Activated B cell treated with CpG ODN at 0.5 μM for 24 hours (primary cell): Measurements from ENCODE around the gene SUCO. TPM values are rescaled to one million over a fixed set of nuclear protein-coding genes. Genes with fewer than 3 reads are reported as not detected.

Source experiments
- ATAC-seq: fragments of 200-7000 bp; cut with Tn5 transposase; one replicate; pipeline ENCODE4 v1.10.0; 2021; ENCODE audit warnings: low read depth, mild to moderate bottlenecking, moderate library complexity
- CTCF ChIA-PET: fragments of 350-600 bp; sonication (Branson Sonifier 250); formaldehyde crosslinking; loops from one replicate; lab custom pipeline; 2021; ENCODE audit warnings: antibody characterized with exemption; lab: Charles Lee
- POLR2A ChIA-PET: fragments of 350-600 bp; sonication (Branson Sonifier 250); formaldehyde crosslinking; loops from one replicate; lab custom pipeline; 2021; ENCODE audit warnings: antibody characterized with exemption; lab: Charles Lee
- DNase-seq: peaks from one replicate; pipeline ENCODE4 v3.0.0; 2022
- H3K27ac Mint-ChIP-seq: one replicate; pipeline ENCODE4 v1.8.0; 2020; ENCODE audit warnings: mixed read lengths
- H3K27me3 Mint-ChIP-seq: one replicate; pipeline ENCODE4 v1.8.0; 2021; ENCODE audit warnings: mixed read lengths
- H3K36me3 Mint-ChIP-seq: one replicate; pipeline ENCODE4 v1.8.0; 2021; ENCODE audit warnings: low read depth, mixed read lengths
- H3K4me1 Mint-ChIP-seq: one replicate; pipeline ENCODE4 v1.8.0; 2021; ENCODE audit warnings: mixed read lengths
- H3K4me3 Mint-ChIP-seq: one replicate; pipeline ENCODE4 v1.8.0; 2020; ENCODE audit warnings: mild to moderate bottlenecking, mixed read lengths
- H3K9me3 Mint-ChIP-seq: one replicate; pipeline ENCODE4 v1.8.0; 2020; ENCODE audit warnings: mixed read lengths
- CTCF ChIP-seq: fragments of 200-600 bp; IDR thresholded peaks from one replicate; pipeline ENCODE4 v1.8.0; 2022; ENCODE audit warnings: antibody characterized with exemption, mild to moderate bottlenecking
- intact Hi-C: fragments of 100-400 bp; cut with micrococcal nuclease; formaldehyde crosslinking; loops from one replicate; pipeline ENCODE4 v1.15.1; 2024
- total RNA-seq: library from RNA; stranded (reverse); gene quantifications from 2 replicates; pipeline ENCODE4 v1.2.3, GENCODE V29; 2022

The SUCO gene
- total RNA-seq, 1 donor from 2014 or later, result 47.1 TPM

GRCh38 chr1:172626845-172627244, 93.9 kb downstream of the SUCO start:
- no peaks in the 10 kb centered on the region for H3K9me3 Mint-ChIP-seq
- ChIA-PET POLR2A (no interaction called here), CTCF (no interaction called here)
- no peak overlapping the region for H3K27ac Mint-ChIP-seq
- H3K36me3 Mint-ChIP-seq, result no peaks in the 10 kb centered on the region
- DNase-seq (no peak), ATAC-seq (no peak)
- no peaks in the 10 kb centered on the region for H3K27me3 Mint-ChIP-seq
- intact Hi-C loops, result no loop called here
- no peaks in the 10 kb centered on the region for H3K4me1 Mint-ChIP-seq
- H3K4me3 Mint-ChIP-seq, result no peak overlapping the region
- TF ChIP-seq CTCF, result no peak

- intact Hi-C loops, result no loop called here
- TF ChIP-seq CTCF, result no peak
- Mint-ChIP-seq H3K9me3 (peaks cover 2% of the 10 kb centered on the region), H3K4me3 (no peak overlapping the region), H3K27me3 (no peaks in the 10 kb centered on the region), H3K27ac (no peak overlapping the region), H3K36me3 (no peaks in the 10 kb centered on the region), H3K4me1 (no peaks in the 10 kb centered on the region)
- ATAC-seq (no peak), DNase-seq (no peak)
- CTCF ChIA-PET, result no interaction called here
- POLR2A ChIA-PET, result no interaction called here
Measured at GRCh38 chr1:172627702-172628101, 94.8 kb downstream of the SUCO start.

- DNase-seq (no peak), ATAC-seq (no peak)
- ChIA-PET CTCF (no interaction called here), POLR2A (no interaction called here)
- no peak overlapping the region for H3K4me3 Mint-ChIP-seq
- H3K36me3 Mint-ChIP-seq, result no peaks in the 10 kb centered on the region
- no peak for TF ChIP-seq CTCF
- H3K27ac Mint-ChIP-seq, result no peak overlapping the region
- intact Hi-C loops, result no loop called here
- peaks cover 2% of the 10 kb centered on the region for H3K9me3 Mint-ChIP-seq
- no peaks in the 10 kb centered on the region for H3K27me3 Mint-ChIP-seq
- no peaks in the 10 kb centered on the region for H3K4me1 Mint-ChIP-seq
Measured at GRCh38 chr1:172628401-172628800, 95.5 kb downstream of the SUCO start.

GRCh38 chr1:172629170-172629569, 96.2 kb downstream of the SUCO start:
- no peaks in the 10 kb centered on the region for H3K36me3 Mint-ChIP-seq
- DNase-seq, result no peak
- no peak for TF ChIP-seq CTCF
- ATAC-seq, result no peak
- no peaks in the 10 kb centered on the region for H3K4me1 Mint-ChIP-seq
- H3K9me3 Mint-ChIP-seq, result peaks cover 2% of the 10 kb centered on the region
- ChIA-PET POLR2A (no interaction called here), CTCF (no interaction called here)
- H3K27me3 Mint-ChIP-seq, result no peaks in the 10 kb centered on the region
- intact Hi-C loops, result no loop called here
- no peak overlapping the region for H3K27ac Mint-ChIP-seq
- no peak overlapping the region for H3K4me3 Mint-ChIP-seq

GRCh38 chr1:172629638-172630037, 96.7 kb downstream of the SUCO start:
- CTCF ChIA-PET, result no interaction called here
- DNase-seq (no peak), ATAC-seq (no peak)
- no peak for TF ChIP-seq CTCF
- Mint-ChIP-seq H3K4me3 (no peak overlapping the region), H3K4me1 (no peaks in the 10 kb centered on the region), H3K36me3 (no peaks in the 10 kb centered on the region), H3K27ac (no peak overlapping the region), H3K9me3 (peaks cover 2% of the 10 kb centered on the region), H3K27me3 (no peaks in the 10 kb centered on the region)
- POLR2A ChIA-PET, result no interaction called here
- intact Hi-C loops, result no loop called here
